ENCODE data around the gene PTPRG.

DNA sequence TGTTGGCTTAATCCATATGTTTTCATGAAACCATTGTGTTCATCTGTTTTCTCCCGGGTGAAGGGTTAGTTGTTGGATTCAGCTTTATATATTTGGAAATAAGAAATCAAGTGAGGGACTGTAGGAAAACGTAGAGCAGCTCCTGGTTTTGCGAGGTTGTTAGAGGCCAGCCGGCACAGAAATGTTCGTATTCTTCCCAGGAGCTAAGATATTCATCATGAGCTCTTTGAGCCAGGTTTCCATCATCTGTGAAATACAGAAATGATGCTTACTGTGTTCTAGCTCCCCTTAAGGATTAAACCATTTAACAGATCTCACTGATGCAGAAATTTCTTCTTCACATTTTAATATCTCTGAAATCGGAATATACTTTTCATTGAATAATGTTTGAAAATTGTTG is 235.5 kb downstream of the PTPRG start:
- TF ChIP-seq, protein P1, sequence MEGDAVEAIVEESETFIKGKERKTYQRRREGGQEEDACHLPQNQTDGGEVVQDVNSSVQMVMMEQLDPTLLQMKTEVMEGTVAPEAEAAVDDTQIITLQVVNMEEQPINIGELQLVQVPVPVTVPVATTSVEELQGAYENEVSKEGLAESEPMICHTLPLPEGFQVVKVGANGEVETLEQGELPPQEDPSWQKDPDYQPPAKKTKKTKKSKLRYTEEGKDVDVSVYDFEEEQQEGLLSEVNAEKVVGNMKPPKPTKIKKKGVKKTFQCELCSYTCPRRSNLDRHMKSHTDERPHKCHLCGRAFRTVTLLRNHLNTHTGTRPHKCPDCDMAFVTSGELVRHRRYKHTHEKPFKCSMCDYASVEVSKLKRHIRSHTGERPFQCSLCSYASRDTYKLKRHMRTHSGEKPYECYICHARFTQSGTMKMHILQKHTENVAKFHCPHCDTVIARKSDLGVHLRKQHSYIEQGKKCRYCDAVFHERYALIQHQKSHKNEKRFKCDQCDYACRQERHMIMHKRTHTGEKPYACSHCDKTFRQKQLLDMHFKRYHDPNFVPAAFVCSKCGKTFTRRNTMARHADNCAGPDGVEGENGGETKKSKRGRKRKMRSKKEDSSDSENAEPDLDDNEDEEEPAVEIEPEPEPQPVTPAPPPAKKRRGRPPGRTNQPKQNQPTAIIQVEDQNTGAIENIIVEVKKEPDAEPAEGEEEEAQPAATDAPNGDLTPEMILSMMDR (IDR thresholded peaks at IDR 0.05; ENCODE audit: low read depth, low read length), result no peak
- TF ChIP-seq EZH2phosphoT487 (IDR thresholded peaks at IDR 0.05; ENCODE audit: low read depth), result no peak

Measured in OCI-LY3 (cell line).